ENCODE data around the gene TRABD.
"Not testable (repeated sequence)": the region's sequence is repeated elsewhere in the genome, so short reads cannot be mapped to it uniquely, and the experiment has no call there.

Gene TRABD

GRCh38 chr22:50147258-50148165 is 38.2 kb upstream of the TRABD start:
- H3K9me3 Mint-ChIP-seq; H3K36me3 Mint-ChIP-seq (ENCODE audit: low read depth); H3K27ac Mint-ChIP-seq; H3K4me1 Mint-ChIP-seq (ENCODE audit: low read depth); H3K4me3 Mint-ChIP-seq; H3K27me3 Mint-ChIP-seq: not testable (repeated sequence)

- no peaks in the 10 kb centered on the region for H3K9me3 Mint-ChIP-seq
- H3K4me1 Mint-ChIP-seq (ENCODE audit: low read depth): peaks cover 10% of the 10 kb centered on the region
- H3K27me3 Mint-ChIP-seq: no peaks in the 10 kb centered on the region
- H3K27ac Mint-ChIP-seq: no peak overlapping the region
- H3K4me3 Mint-ChIP-seq: no peak overlapping the region
- no peaks in the 10 kb centered on the region for H3K36me3 Mint-ChIP-seq (ENCODE audit: low read depth)
Observed at GRCh38 chr22:50148166-50148500, 37.6 kb upstream of the TRABD start.

GRCh38 chr22:50148991-50149721 is 36.6 kb upstream of the TRABD start:
- no peak overlapping the region for H3K27ac Mint-ChIP-seq
- no peaks in the 10 kb centered on the region for H3K27me3 Mint-ChIP-seq
- H3K4me3 Mint-ChIP-seq: no peak overlapping the region
- H3K4me1 Mint-ChIP-seq (ENCODE audit: low read depth): peaks cover 10% of the 10 kb centered on the region
- no peaks in the 10 kb centered on the region for H3K9me3 Mint-ChIP-seq
- no peaks in the 10 kb centered on the region for H3K36me3 Mint-ChIP-seq (ENCODE audit: low read depth)

DNA sequence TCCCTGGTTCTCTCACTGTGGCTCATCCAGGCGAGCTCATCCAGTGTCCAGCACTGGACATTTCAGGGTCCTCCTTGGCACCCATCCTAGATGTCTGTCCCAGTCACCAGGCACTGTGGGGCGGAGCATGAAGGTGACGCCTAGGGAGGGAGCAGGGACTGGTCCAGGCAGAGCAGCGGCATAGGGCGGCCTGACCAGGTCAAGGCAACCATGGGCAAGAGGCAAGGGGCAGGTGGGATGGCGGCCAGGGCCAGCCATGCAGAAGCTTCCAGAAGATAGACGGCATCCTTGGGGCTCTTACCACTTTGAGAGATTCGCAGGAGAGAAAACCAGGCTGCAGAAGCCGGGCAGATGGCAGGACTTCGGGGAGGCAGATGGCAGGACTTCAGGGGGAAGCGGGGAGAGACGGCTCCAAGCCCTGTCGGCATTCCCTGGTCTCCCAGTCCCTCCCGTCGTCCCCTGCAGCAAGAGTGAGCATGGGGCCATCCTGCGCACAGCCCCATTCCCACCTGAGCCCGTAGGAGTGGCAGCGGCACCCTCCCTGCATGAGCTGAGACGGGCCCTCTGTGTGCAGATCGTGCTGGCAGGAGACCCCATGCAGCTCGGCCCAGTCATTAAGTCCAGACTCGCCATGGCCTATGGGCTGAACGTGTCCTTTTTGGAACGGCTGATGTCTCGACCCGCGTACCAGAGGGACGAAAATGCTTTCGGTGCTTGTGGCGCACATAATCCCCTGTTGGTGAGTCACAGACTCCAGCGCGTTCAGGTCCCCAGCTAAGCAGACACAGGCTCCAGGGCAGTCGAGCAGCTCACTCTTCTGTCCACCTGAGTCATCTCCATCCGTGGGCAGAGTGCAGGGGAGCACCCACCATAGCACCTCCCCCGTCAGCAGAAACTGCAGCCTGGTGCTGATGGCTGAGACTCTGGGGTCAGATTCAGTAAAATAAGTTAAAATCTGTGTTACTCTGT is 35.3 kb upstream of the TRABD start:
- Mint-ChIP-seq H3K4me3 (no peak overlapping the region), H3K27me3 (no peaks in the 10 kb centered on the region), H3K4me1 (ENCODE audit: low read depth) (peaks cover 10% of the 10 kb centered on the region), H3K9me3 (no peaks in the 10 kb centered on the region), H3K27ac (no peak overlapping the region), H3K36me3 (ENCODE audit: low read depth) (no peaks in the 10 kb centered on the region)

DNA sequence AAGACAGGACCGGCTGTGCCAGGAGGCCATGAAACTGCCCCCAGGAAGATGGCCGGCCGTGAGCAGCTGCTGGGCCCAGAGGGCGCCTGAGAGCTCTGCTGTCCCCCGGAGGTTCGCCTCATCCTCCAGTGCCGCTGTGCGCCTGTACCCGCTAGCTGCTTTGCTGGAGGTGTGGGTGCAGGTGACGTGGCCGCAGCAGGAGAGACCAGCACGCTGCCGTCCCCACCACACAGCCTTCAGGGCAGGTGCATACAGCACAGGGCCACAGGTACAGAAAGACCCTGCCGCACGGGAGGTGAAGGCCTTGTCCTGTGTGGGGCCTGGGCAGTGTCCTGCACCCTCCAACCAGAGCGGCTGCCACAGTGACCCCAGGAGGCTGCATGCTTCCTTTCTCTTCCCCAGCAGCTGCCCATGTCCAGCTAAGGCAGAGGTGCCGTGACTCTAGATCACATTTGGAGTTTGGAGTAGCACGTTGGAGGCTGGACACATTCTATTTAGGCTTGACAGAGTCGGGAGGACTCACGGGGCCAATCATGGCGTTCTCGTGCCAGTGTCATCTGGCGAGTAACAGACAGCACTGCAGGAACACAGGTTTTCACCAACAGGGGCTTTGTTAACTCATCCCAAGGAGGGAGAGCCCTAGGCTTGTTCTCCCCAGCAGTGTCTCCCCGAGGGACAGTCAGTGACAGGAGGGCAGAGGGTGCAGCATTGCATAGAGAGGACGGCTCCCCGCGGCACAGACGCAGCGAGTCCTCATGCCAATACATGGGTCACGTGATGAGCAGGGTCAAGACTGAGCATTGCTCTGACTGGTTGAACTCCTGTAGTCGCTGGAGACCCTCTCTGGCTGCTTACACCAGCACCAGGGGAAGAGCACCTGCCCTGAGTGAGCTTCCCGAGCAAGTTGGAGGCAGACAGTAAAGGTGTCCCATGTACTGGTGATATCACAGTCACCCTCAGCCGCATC is 33.9 kb upstream of the TRABD start:
- H3K36me3 Mint-ChIP-seq (ENCODE audit: low read depth): no peaks in the 10 kb centered on the region
- no peak overlapping the region for H3K4me3 Mint-ChIP-seq
- H3K27me3 Mint-ChIP-seq: no peaks in the 10 kb centered on the region
- no peaks in the 10 kb centered on the region for H3K9me3 Mint-ChIP-seq
- peaks cover 6% of the 10 kb centered on the region for H3K4me1 Mint-ChIP-seq (ENCODE audit: low read depth)
- no peak overlapping the region for H3K27ac Mint-ChIP-seq

DNA sequence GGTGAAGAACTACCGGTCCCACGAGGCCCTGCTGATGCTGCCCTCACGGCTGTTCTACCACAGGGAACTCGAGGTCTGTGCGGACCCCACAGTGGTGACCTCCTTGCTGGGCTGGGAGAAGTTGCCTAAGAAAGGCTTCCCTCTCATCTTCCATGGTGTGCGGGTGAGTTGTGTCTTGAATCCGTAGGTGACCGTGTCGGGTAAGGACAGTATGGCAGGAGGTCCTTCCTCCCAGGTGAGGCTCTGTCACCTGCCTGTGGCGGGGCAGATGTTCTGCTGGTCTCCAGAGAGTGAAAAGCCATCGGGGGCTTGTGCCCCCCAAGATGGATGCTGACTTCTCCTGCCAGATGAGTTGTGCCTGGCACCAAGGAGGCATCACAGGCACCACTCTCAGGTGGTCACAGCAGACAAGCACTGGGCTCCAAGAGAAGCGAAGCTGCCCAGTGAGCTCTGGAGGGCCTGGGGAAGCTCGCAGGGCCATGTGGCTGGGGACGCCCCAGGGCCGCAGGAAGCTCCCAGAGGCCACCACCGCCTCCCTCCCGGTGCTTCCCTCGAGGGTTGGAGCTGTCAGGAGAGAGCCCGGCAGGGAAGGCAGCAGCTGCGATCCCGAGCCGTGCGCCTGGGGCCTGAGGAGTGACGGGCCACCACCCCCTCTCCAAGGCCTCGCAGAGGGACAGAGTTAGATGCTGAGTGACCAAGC is 32.5 kb upstream of the TRABD start:
- H3K9me3 Mint-ChIP-seq: no peaks in the 10 kb centered on the region
- H3K27me3 Mint-ChIP-seq: no peaks in the 10 kb centered on the region
- no peak overlapping the region for H3K4me3 Mint-ChIP-seq
- H3K36me3 Mint-ChIP-seq (ENCODE audit: low read depth): no peaks in the 10 kb centered on the region
- no peak overlapping the region for H3K27ac Mint-ChIP-seq
- H3K4me1 Mint-ChIP-seq (ENCODE audit: low read depth): peaks cover 6% of the 10 kb centered on the region

DNA sequence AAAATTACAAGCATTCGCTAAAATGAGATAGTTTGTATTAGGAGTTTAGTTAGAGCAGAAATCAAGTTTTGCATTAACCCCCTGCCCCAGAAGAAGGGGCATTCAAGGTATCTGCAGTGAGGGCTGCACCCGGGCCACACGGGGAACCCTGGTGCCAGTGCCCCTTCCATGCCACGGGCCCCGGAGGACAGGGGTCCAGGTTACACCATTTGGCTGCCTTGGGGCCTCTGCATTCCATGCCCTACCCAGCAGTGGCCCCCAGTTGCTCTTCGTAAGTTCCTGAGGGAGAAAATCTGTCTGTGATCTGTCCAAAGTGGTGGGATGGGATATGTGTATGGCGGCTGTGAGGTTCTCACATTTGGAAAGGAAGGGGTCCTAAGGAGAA is 32.0 kb upstream of the TRABD start:
- Mint-ChIP-seq H3K27me3 (no peaks in the 10 kb centered on the region), H3K36me3 (ENCODE audit: low read depth) (no peaks in the 10 kb centered on the region), H3K27ac (no peak overlapping the region), H3K4me1 (ENCODE audit: low read depth) (peaks cover 6% of the 10 kb centered on the region), H3K9me3 (no peaks in the 10 kb centered on the region), H3K4me3 (no peak overlapping the region)

GRCh38 chr22:50157709-50158375 is 27.9 kb upstream of the TRABD start:
- Mint-ChIP-seq H3K27me3 (peaks cover 6% of the 10 kb centered on the region), H3K4me1 (ENCODE audit: low read depth) (no peaks in the 10 kb centered on the region), H3K36me3 (ENCODE audit: low read depth) (no peaks in the 10 kb centered on the region), H3K27ac (no peak overlapping the region), H3K9me3 (no peaks in the 10 kb centered on the region), H3K4me3 (no peak overlapping the region)

DNA sequence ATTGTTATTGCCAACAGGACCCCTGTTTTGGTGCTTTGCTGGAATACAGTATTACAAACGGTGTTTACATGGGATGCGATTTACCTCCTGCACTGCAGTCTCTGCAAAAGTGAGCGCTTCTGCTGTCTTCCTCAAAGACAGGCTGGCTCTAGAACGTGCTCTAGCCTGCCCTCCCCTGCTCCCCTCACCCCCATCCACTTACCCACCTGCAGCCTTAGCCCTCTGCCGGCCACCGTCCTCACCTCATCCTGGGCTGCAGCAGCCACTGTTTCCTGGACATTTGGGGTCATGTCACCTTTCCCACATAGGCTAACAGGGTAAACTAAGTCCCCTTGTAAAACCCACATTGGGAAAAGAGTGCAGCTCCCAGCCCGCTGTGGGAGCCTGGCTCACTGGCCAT is 24.8 kb upstream of the TRABD start:
- no peak overlapping the region for H3K4me3 Mint-ChIP-seq
- H3K27me3 Mint-ChIP-seq: peaks cover 6% of the 10 kb centered on the region
- no peak overlapping the region for H3K27ac Mint-ChIP-seq
- H3K9me3 Mint-ChIP-seq: no peaks in the 10 kb centered on the region
- no peaks in the 10 kb centered on the region for H3K4me1 Mint-ChIP-seq (ENCODE audit: low read depth)
- no peaks in the 10 kb centered on the region for H3K36me3 Mint-ChIP-seq (ENCODE audit: low read depth)

- H3K9me3 Mint-ChIP-seq: no peaks in the 10 kb centered on the region
- no peaks in the 10 kb centered on the region for H3K36me3 Mint-ChIP-seq (ENCODE audit: low read depth)
- H3K27me3 Mint-ChIP-seq: peaks cover 6% of the 10 kb centered on the region
- no peaks in the 10 kb centered on the region for H3K4me1 Mint-ChIP-seq (ENCODE audit: low read depth)
- no peak overlapping the region for H3K4me3 Mint-ChIP-seq
- H3K27ac Mint-ChIP-seq: no peak overlapping the region
Observed at GRCh38 chr22:50161508-50162390, 24.0 kb upstream of the TRABD start.

DNA sequence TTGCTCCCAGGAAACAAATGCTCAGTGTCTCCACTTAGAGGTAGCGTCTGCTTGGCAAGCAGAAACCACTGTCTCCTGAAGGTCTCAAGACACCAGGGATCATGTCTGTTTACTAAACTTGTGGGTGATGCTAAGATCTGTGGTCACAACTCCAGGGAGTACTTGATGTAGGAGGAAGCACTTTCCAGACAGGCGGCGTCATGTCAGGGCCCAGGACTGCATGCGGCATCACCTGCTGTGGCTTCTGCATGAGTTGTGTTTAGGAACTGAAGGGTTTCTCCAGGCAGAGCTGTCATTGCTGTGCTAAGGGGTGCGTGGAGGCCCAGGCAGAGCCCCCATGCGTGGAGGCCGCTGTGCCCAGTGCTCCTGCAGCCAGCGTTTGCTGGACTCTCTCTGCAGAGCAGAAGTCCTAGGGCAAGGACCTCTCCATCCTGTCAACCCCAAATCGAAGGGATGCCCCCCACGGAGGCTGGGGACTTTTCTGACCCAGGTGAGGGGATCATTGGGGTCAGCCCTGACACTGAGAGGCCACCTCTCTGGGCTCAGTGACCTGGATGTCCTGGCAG is 23.2 kb upstream of the TRABD start:
- no peaks in the 10 kb centered on the region for H3K9me3 Mint-ChIP-seq
- H3K27ac Mint-ChIP-seq: no peak overlapping the region
- H3K4me1 Mint-ChIP-seq (ENCODE audit: low read depth): no peaks in the 10 kb centered on the region
- H3K4me3 Mint-ChIP-seq: no peak overlapping the region
- peaks cover 6% of the 10 kb centered on the region for H3K27me3 Mint-ChIP-seq
- no peaks in the 10 kb centered on the region for H3K36me3 Mint-ChIP-seq (ENCODE audit: low read depth)

DNA sequence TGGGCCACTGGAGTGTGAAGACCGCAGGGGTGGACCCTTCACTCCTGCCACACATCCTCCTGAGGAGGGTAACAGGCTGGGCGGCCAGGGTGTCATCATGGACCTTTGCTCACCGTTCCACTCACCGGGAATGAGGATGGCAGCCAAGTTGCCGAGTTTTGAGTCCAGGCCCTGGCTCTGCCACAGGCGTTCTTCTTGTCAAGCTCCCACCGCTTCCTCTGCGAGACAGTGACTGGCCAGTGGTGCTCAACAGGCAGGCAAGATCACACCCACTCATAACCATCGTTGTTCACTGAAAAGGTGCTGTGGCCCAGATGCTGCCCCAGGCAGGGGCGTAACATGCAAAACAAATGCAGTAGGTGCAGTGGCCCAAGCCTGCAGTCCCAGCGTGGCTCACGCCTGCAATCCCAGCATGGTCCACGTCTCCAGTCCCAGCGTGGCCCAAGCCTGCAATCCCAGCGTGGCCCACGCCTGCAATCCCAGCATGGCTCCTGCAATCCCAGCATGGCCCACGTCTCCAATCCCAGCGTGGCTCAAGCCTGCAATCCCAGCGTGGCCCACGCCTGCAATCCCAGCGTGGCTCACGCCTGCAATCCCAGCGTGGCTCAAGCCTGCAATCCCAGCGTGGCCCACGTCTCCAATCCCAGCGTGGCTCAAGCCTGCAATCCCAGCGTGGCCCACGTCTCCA is 20.1 kb upstream of the TRABD start:
- H3K27ac Mint-ChIP-seq: no peak overlapping the region
- peaks cover 5% of the 10 kb centered on the region for H3K4me1 Mint-ChIP-seq (ENCODE audit: low read depth)
- H3K27me3 Mint-ChIP-seq: peaks cover 18% of the 10 kb centered on the region
- no peaks in the 10 kb centered on the region for H3K9me3 Mint-ChIP-seq
- H3K36me3 Mint-ChIP-seq (ENCODE audit: low read depth): no peaks in the 10 kb centered on the region
- no peak overlapping the region for H3K4me3 Mint-ChIP-seq

Measured in stimulated activated naive CD8-positive, alpha-beta T cell treated with anti-CD3 and anti-CD28 coated beads, Interleukin-15, Interleukin-2, amounts not matched to agents 100 ng/mL and 50 ng/mL, for 24 hours (primary cell).